CD4-positive, alpha-beta memory T cell (primary cell): ENCODE results near the gene PRKD1. TPM values are rescaled to one million over a fixed set of nuclear protein-coding genes. Genes with fewer than 3 reads are reported as not detected.

Source experiments
- CTCF ChIA-PET: fragments of 350-600 bp; sonication (Branson Sonifier 250); formaldehyde crosslinking; loops from one replicate; lab custom pipeline; 2021; ENCODE audit warnings: inconsistent platforms; ENCODE audit not compliant: partially characterized antibody; lab: Charles Lee
- POLR2A ChIA-PET: fragments of 350-600 bp; sonication (Branson Sonifier 250); formaldehyde crosslinking; loops from one replicate; lab custom pipeline; 2021; ENCODE audit not compliant: partially characterized antibody; lab: Charles Lee
- DNase-seq, 5 donors: peaks; one replicate each; pipeline versions ENCODE4 v3.0.0 to v3.0.0-alpha.2; 2020 to 2022; ENCODE audit warnings: mixed read lengths in 1 of 5
- H3K27ac ChIP-seq: one replicate; pipeline ENCODE4 v1.7.0; 2013; ENCODE audit warnings: low read depth, low read length
- H3K27me3 ChIP-seq: 2 replicates; pipeline ENCODE4 v1.7.0; 2013; ENCODE audit warnings: mild to moderate bottlenecking, low read length, moderate library complexity; ENCODE audit not compliant: insufficient read depth
- H3K36me3 ChIP-seq: 2 replicates; pipeline ENCODE4 v1.7.0; 2013; ENCODE audit warnings: mild to moderate bottlenecking, low read length, moderate library complexity; ENCODE audit not compliant: insufficient read depth
- H3K4me1 ChIP-seq: 2 replicates; pipeline ENCODE4 v1.7.0; 2013; ENCODE audit warnings: mild to moderate bottlenecking, low read length, moderate library complexity; ENCODE audit not compliant: insufficient read depth
- H3K4me3 ChIP-seq, 2 donors: one replicate each; pipeline ENCODE4 v1.7.0; 2013; ENCODE audit warnings: low read length in 2 of 2, mild to moderate bottlenecking in 1 of 2
- H3K9me3 ChIP-seq, 2 donors: one replicate each; pipeline ENCODE4 v1.7.0; 2013; ENCODE audit warnings: low read length in 2 of 2, control low read depth in 1 of 2; ENCODE audit not compliant: control insufficient read depth in 1 of 2
- H3K27ac Mint-ChIP-seq, 7 donors: one replicate each; pipeline ENCODE4 v1.8.0; 2020 to 2021; ENCODE audit warnings: mixed read lengths in 7 of 7, mild to moderate bottlenecking in 6 of 7, inconsistent platforms in 3 of 7, moderate library complexity in 3 of 7
- H3K27me3 Mint-ChIP-seq, 2 donors: one replicate each; pipeline ENCODE4 v1.8.0; 2020 to 2021; ENCODE audit warnings: mixed read lengths in 2 of 2
- H3K36me3 Mint-ChIP-seq, 2 donors: one replicate each; pipeline ENCODE4 v1.8.0; 2020 to 2021; ENCODE audit warnings: mixed read lengths in 2 of 2, inconsistent platforms in 1 of 2, mild to moderate bottlenecking in 1 of 2
- H3K4me1 Mint-ChIP-seq, 4 donors: one replicate each; pipeline ENCODE4 v1.8.0; 2020 to 2021; ENCODE audit warnings: mixed read lengths in 4 of 4, mild to moderate bottlenecking in 1 of 4
- H3K4me3 Mint-ChIP-seq, 8 donors: one replicate each; pipeline ENCODE4 v1.8.0; 2020 to 2021; ENCODE audit warnings: mixed read lengths in 8 of 8, mild to moderate bottlenecking in 7 of 8, moderate library complexity in 6 of 8, inconsistent platforms in 3 of 8
- H3K9me3 Mint-ChIP-seq, 8 donors: one replicate each; pipeline ENCODE4 v1.8.0; 2020 to 2021; ENCODE audit warnings: mixed read lengths in 8 of 8, mild to moderate bottlenecking in 5 of 8, inconsistent platforms in 3 of 8, moderate library complexity in 1 of 8
- intact Hi-C: fragments of 100-400 bp; cut with micrococcal nuclease; formaldehyde crosslinking; loops from one replicate; pipeline ENCODE4 v1.15.1; 2023
- polyA plus RNA-seq, 2 donors: library from polyadenylated mRNA; unstranded; fragments of 300-500 nt; fragmentation: Illumina TruSeq; gene quantifications; one replicate each; pipeline ENCODE4 v1.2.3, GENCODE V29; 2021
- total RNA-seq, 2 experiments: library from RNA; stranded (reverse); gene quantifications; one replicate each; pipeline ENCODE4 v1.2.3, GENCODE V29; 2021

PRKD1 gene
- total and polyA plus RNA-seq, 4 experiments from 2014 or later: not detected

DNA sequence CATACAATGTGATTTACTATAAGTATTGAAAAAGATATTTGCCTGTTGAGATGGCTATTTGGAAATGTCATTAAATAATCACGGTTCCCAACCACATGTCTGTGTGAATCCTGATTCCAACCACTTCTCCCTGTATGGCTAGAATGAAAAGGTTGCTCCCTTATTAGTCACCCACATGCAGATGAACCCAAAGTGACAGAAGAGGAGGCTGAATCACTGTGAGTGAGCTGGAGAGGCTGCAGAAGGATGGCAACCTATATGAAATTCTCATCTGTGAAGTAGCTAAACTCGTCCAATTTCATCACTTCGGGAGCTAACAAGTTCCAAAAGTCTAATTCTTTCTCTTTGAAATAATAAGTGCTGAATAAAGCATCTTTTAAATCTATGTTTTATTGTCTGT is 300.5 kb downstream of the PRKD1 start:
- no peak overlapping the region for H3K27ac ChIP-seq
- H3K4me3 ChIP-seq: no peak overlapping the region
- no peaks in the 10 kb centered on the region for H3K9me3 ChIP-seq
- H3K36me3 ChIP-seq: no peaks in the 10 kb centered on the region
- POLR2A ChIA-PET: no interaction called here
- H3K36me3 Mint-ChIP-seq: no peaks in the 10 kb centered on the region
- no peak overlapping the region for H3K27ac Mint-ChIP-seq
- no peak for DNase-seq
- no peaks in the 10 kb centered on the region for H3K4me1 Mint-ChIP-seq
- no peaks in the 10 kb centered on the region for H3K4me1 ChIP-seq
- intact Hi-C loops: no loop called here
- H3K27me3 ChIP-seq: no peaks in the 10 kb centered on the region
- H3K4me3 Mint-ChIP-seq: no peak overlapping the region
- no peaks in the 10 kb centered on the region for H3K27me3 Mint-ChIP-seq
- CTCF ChIA-PET: no interaction called here
- H3K9me3 Mint-ChIP-seq: peaks cover 0 to 21% (median 5%) of the 10 kb centered on the region in 8 donors

DNA sequence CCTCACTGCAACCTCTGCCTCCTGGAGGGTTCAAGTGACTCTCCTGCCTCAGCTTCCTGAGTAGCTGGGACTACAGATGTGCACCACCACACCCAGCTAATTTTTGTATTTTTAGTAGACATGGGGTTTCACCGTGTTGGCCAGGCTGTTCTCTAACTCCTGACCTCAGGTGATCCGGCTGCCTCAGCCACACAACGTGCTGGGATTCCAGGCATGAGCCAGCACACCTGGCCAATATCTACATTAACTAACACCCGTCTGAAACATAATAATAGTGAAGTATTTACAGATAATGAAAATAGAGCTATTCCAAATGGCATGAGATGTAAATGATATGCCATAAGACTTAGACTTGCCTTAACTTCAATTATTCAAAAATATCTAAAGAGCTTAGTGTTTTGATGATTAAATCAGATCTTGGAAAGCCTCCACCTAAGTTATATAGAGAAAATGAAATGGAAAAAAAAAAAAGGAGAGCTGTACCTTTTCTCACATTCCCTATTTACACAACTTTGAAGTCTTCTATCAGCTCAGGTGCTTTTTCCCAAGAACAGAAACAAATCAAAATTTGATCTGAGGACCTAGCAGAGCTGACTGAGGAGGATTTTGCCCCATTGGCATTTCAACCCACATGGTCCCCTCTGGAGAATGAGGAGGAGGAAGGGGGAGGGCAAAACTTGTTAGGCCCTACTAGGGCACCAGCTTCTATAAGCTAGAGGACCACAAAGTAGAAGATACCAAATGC is 309.2 kb downstream of the PRKD1 start:
- Mint-ChIP-seq H3K27me3 (no peaks in the 10 kb centered on the region), H3K9me3 (peaks cover 2 to 24% (median 11%) of the 10 kb centered on the region in 8 donors), H3K4me3 (no peak overlapping the region), H3K27ac (no peak overlapping the region), H3K4me1 (no peaks in the 10 kb centered on the region), H3K36me3 (no peaks in the 10 kb centered on the region)
- ChIA-PET CTCF (no interaction called here), POLR2A (no interaction called here)
- no peak for DNase-seq
- H3K4me3 ChIP-seq: no peak overlapping the region
- H3K27ac ChIP-seq: no peak overlapping the region
- H3K9me3 ChIP-seq: no peaks in the 10 kb centered on the region
- no peaks in the 10 kb centered on the region for H3K36me3 ChIP-seq
- no peaks in the 10 kb centered on the region for H3K4me1 ChIP-seq
- H3K27me3 ChIP-seq: no peaks in the 10 kb centered on the region
- intact Hi-C loops: no loop called here

DNA sequence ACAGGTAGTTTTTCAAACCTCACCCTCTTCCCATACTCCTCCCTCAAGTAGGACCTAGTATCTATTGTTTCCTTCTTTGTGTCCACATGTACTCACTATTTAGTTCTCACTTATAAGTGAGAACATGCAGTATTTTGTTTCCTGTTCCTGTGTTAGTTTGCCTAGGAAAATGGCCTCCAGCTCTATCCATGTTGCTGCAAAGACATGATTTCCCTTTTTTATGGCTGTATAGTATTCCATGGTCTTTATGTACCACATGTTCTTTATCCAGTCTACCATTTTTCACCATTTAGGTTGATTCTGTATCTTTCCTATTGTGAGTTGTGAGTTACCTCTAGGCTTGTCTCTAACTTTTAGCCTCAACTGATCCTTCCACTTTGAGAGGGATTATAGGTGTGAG is 310.7 kb downstream of the PRKD1 start:
- ChIA-PET CTCF (no interaction called here), POLR2A (no interaction called here)
- H3K36me3 Mint-ChIP-seq: no peaks in the 10 kb centered on the region
- intact Hi-C loops: no loop called here
- no peaks in the 10 kb centered on the region for H3K27me3 ChIP-seq
- H3K27ac ChIP-seq: no peak overlapping the region
- no peaks in the 10 kb centered on the region for H3K36me3 ChIP-seq
- no peaks in the 10 kb centered on the region for H3K9me3 ChIP-seq
- H3K27me3 Mint-ChIP-seq: no peaks in the 10 kb centered on the region
- no peak overlapping the region for H3K27ac Mint-ChIP-seq
- no peak overlapping the region for H3K4me3 Mint-ChIP-seq
- no peak overlapping the region for H3K4me3 ChIP-seq
- no peaks in the 10 kb centered on the region for H3K4me1 ChIP-seq
- no peaks in the 10 kb centered on the region for H3K4me1 Mint-ChIP-seq
- H3K9me3 Mint-ChIP-seq: peaks cover 2 to 18% (median 11%) of the 10 kb centered on the region in 8 donors
- no peak for DNase-seq

DNA sequence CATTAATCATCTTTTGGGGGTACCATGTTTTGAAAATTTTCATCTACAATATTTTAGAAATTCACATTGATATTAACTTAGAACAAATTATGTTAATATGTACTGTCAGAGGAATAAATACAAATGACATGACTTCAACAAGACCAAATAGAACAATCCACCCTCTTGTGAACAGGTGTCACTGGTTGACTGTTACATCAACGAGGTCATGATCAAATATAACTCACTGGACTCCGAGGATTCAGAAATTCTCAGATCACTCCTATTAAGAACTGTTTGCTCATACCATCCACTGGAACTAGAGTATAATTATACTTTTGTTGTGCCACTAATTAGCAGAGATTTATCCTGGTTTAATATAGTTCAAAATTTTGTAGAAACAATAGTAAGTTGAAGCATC is 318.8 kb downstream of the PRKD1 start:
- Histone ChIP-seq H3K4me1 (no peaks in the 10 kb centered on the region), H3K4me3 (no peak overlapping the region), H3K36me3 (no peaks in the 10 kb centered on the region), H3K9me3 (no peaks in the 10 kb centered on the region), H3K27ac (no peak overlapping the region), H3K27me3 (no peaks in the 10 kb centered on the region)
- Mint-ChIP-seq H3K36me3 (no peaks in the 10 kb centered on the region), H3K4me1 (no peaks in the 10 kb centered on the region), H3K4me3 (no peak overlapping the region), H3K9me3 (peaks cover 0 to 11% (median 9%) of the 10 kb centered on the region in 8 donors), H3K27ac (no peak overlapping the region), H3K27me3 (no peaks in the 10 kb centered on the region)
- ChIA-PET POLR2A (no interaction called here), CTCF (no interaction called here)
- DNase-seq: no peak
- intact Hi-C loops: no loop called here

DNA sequence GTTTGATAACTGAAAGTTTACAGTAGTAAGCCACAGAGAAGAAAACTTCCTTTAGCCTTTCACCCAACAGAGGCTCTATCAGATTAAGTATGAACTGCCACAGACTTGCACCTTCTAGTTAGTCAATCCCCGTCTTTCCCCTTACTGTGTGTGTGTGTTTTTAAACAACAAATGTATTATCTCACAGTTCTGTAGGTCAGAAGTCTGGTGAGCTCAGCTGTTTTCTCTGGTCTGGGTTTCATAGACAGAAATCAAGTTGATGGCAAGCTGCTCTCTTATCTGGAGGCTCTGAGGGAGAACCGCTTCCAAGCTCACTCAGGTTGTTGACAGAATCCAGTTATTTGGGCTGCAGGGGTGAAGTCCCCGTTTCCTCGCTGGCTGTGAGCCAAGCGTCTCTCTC is 320.5 kb downstream of the PRKD1 start:
- H3K36me3 ChIP-seq: no peaks in the 10 kb centered on the region
- Mint-ChIP-seq H3K27me3 (no peaks in the 10 kb centered on the region), H3K27ac (no peak overlapping the region), H3K4me1 (no peaks in the 10 kb centered on the region), H3K9me3 (peaks cover 0 to 13% (median 7%) of the 10 kb centered on the region in 8 donors), H3K36me3 (no peaks in the 10 kb centered on the region), H3K4me3 (no peak overlapping the region)
- no peak for DNase-seq
- intact Hi-C loops: no loop called here
- no peaks in the 10 kb centered on the region for H3K4me1 ChIP-seq
- CTCF ChIA-PET: no interaction called here
- H3K9me3 ChIP-seq: no peaks in the 10 kb centered on the region
- H3K27ac ChIP-seq: no peak overlapping the region
- POLR2A ChIA-PET: no interaction called here
- no peaks in the 10 kb centered on the region for H3K27me3 ChIP-seq
- H3K4me3 ChIP-seq: no peak overlapping the region

DNA sequence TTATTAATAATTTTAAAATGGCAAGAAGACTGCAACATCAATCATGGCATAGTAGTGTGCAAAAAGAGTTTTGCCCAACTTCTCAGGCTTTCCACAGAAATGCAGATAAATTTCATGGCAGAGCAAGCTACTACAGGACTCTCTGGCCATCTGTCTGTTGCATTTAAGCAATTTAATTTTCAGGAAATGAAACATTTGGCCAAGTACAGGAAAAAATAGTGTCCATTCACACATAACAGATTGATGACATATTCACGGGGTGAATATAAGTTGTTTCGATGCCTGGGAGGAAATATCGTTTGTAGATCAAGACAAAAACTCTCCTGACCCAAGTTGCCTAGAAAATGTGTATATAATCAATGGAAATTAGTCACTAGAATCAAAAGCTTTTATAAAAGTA is 324.0 kb downstream of the PRKD1 start:
- CTCF ChIA-PET: no interaction called here
- no peaks in the 10 kb centered on the region for H3K9me3 ChIP-seq
- no peaks in the 10 kb centered on the region for H3K4me1 ChIP-seq
- DNase-seq: no peak
- H3K4me3 ChIP-seq: no peak overlapping the region
- no peaks in the 10 kb centered on the region for H3K36me3 ChIP-seq
- H3K27ac Mint-ChIP-seq: no peak overlapping the region
- POLR2A ChIA-PET: no interaction called here
- peaks cover 0 to 15% (median 8%) of the 10 kb centered on the region in 8 donors for H3K9me3 Mint-ChIP-seq
- no peaks in the 10 kb centered on the region for H3K36me3 Mint-ChIP-seq
- H3K4me1 Mint-ChIP-seq: no peaks in the 10 kb centered on the region
- H3K27me3 ChIP-seq: no peaks in the 10 kb centered on the region
- H3K27ac ChIP-seq: no peak overlapping the region
- H3K27me3 Mint-ChIP-seq: no peaks in the 10 kb centered on the region
- intact Hi-C loops: no loop called here
- H3K4me3 Mint-ChIP-seq: no peak overlapping the region

DNA sequence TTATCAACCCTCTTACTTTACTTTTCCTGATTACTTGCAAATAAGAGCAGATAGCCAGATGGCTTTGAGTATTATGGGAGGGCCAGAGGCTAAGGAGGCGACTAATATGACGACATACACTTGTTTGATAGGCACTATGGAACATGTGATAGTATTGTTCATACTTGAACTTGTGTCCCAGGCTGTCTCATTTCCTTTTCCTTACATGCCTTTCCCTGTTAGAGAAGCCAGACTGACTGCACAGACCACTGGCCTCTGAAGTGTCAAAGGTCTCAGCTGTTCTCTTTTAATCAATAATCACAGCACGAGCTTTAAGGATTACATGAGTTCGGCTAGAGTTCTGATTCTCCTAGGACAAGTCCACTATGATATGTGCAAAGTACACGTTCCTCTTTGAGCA is 326.0 kb downstream of the PRKD1 start:
- no peak overlapping the region for H3K4me3 ChIP-seq
- Mint-ChIP-seq H3K36me3 (no peaks in the 10 kb centered on the region), H3K4me3 (no peak overlapping the region), H3K4me1 (no peaks in the 10 kb centered on the region), H3K27me3 (no peaks in the 10 kb centered on the region), H3K9me3 (peaks cover 0 to 15% (median 10%) of the 10 kb centered on the region in 8 donors), H3K27ac (no peak overlapping the region)
- H3K4me1 ChIP-seq: no peaks in the 10 kb centered on the region
- no peaks in the 10 kb centered on the region for H3K36me3 ChIP-seq
- H3K27ac ChIP-seq: no peak overlapping the region
- no peak for DNase-seq
- ChIA-PET CTCF (no interaction called here), POLR2A (no interaction called here)
- no peaks in the 10 kb centered on the region for H3K9me3 ChIP-seq
- no peaks in the 10 kb centered on the region for H3K27me3 ChIP-seq
- intact Hi-C loops: no loop called here
